HG02852 (cell line): ENCODE results near the gene PRDM15.

Experiments
- ATAC-seq: cut with Tn5 transposase; IDR thresholded peaks from one replicate; pipeline ENCODE4 v1.9.1; 2021; ENCODE audit warnings: mild to moderate bottlenecking, moderate library complexity; ENCODE audit not compliant: unreplicated experiment

The PRDM15 gene

DNA sequence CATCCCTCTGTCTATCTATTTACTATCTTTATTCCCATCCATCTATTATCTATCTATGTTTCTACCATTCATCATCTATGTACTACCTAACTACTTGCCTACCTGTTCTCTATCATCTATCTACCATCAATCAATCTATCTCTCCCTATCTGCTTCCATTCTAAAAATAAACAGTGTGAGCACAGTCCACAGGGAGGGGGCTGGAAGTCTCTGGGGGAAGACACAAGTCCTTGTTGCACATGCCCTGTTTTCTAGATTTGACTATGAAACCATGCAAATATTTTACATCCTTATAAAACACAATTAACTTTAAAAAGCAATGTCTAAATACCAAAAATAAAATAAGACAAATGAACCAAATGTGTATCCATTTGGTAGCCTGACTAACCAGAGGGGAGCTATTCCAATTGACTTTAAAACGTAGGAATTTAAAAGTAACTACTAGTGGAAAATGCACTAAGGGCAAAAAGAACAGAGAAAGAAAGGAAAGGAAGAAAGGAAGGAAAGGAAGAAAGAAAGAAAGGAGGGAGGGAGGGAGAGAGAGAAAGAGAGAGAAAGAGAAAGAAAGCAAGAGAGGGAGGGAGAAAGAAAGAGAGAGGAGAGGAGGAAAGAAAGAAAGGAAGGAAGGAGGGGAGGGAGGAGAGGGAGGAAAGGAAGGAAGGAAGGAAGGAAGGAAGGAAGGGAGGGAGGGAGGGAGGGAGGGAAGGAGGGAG, 98.7 kb downstream of the PRDM15 start:
- ATAC-seq = no peak

DNA sequence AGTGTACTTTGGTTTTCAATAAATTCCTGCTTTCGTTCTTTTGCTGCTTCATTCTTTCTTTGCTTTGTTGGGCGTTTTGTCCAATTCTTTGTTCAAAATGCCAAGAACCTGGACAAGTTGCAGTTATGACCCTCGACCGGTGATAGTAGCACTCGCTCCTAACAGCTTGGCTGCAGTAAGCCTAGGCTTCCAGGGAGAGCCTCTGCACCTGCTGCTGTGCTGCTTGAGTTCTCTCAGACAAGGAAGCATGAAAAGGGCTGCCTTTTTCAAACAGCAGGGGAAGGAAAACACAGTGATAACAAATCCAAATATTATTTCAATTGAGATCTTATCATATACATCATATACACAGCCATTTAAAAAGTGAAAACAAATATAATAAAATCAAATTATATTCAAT, 99.5 kb downstream of the PRDM15 start:
- no peak for ATAC-seq

DNA sequence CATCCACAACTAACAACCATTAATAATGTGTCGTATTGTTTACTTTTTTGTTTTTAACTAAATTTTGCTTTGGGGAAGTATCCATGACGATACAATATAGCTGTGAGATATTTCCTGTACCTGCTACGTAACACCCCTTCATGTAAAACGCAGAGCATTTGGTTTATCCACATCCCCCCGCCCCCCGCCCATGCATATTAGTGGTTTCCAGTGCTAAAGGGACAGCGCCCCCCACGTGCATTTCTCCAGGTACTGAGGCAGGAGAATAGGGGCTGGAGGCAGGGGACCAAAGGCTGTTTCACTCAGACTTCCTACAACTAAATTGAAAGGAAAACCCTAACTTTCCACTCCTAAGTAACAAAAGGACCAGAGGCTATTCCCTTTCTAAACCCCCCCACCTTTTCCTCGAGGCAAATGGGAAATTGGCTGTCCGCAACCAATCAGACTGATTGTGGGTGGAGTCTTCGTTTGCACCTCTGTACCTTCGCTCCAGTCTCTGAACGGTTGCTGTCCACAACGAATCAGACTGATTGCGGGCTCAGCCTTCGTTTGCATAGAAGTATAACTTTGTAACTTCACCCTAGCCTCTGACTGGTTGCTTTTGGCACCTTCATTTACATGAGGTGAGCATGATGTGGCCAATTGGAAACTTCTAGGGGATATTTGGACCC, 100.1 kb downstream of the PRDM15 start:
- no peak for ATAC-seq

DNA sequence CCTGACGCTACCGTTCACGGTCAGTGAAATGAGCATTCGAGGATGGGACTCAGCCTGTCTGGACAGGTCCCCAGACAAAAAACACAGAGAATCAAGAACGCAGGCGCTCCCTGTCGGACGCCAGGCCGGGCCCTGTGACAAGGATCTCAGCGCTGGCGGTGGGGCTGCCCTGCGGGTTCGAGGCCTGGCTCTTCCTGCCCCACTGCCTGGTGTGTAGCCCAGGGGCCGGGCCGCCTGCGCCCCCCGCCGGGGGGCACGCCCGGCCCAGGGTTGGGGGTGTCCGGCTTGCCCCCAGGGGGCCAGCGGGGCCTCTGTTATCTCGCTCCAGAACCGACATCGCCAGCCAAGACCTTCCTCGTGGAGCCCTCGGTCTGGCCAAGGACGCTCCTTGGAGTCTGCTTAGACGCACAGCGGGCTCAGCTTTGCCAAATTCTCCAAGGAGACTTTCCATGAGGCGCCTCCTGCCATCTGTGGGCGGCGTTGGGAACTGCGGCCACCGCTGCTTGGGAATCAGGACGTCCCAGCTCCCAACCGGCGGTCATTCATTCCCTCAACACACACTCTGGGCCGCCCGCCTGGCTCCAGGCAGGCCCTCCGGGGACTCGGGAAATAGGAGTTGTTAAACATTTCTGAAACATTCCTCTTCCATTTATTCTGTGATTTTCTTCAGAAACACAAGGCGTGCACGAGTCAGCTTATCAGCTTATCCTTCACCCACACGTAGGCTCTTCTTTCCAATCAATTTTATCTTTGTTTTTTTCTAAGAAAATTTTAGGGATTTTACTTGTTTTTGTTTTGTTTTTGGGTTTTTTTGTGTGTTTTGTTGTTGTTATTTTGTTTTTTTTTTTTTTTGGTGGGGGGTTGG, 101.0 kb downstream of the PRDM15 start:
- no peak for ATAC-seq

DNA sequence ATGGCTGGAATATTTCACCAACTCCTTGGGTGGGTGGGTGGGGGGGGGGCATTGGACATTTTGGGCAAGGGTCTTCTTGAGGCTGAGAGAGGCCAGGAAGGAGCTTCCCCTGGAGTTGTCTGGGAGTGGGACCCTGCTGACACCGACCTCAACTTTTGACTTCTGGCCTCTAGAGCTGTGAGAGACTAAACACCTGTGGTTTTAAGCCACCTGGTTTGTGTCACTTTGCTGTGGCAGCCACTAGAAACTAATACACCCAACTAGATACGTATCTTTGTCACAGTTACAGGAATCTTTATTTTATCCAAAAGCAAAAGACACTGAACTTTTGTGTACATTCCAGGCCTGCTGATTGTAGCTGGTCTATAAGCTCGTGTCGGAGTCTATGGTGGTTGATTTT, 102.4 kb downstream of the PRDM15 start:
- no peak for ATAC-seq

DNA sequence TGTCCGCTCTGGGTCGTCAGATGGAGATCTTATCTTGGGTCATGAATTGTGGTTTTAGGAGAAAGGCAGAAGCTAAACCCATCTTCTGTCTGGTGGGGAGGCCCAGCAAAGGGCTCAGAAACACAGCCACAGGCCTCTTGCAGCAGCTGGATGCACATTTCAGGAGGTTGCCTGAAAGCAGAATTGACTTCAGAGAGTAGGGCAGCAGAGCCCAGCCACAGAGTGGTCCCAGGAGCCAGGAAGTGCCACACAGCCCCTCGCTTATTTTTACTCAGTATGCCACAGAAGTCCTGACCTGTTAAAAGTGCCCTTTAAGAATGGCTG, 104.0 kb downstream of the PRDM15 start:
- no peak for ATAC-seq

DNA sequence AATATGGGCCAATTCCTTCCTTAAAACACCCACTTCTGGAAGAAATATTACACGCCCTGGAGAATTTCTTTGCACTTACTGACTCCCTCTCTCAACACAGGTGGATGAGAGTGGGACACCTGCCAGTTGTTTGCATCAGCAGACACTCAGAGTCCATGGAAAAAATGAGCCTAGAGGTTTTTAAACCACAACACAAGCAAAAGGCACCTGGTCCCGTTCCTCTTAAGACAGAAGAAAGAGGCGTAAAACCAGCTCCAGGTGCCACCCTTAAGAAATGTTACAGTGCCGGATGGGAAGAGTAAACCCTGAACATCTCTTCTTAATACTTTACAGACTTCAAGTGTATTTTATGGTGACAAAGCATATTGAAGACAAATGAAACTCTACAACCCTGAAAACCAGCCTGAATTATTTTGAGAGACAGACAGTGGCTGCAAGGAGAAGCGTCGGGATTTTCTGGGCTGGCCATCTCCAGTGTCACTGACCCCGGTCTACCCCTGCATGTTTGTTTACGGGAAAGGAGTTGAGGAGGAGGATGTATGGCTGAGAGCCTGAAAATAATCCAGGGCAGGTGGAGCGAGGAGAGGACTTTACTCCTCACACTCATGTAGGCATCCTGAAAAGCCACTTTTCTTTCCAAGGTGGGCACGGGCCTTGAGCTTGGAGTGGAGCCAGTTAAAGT, 104.5 kb downstream of the PRDM15 start:
- ATAC-seq = no peak

DNA sequence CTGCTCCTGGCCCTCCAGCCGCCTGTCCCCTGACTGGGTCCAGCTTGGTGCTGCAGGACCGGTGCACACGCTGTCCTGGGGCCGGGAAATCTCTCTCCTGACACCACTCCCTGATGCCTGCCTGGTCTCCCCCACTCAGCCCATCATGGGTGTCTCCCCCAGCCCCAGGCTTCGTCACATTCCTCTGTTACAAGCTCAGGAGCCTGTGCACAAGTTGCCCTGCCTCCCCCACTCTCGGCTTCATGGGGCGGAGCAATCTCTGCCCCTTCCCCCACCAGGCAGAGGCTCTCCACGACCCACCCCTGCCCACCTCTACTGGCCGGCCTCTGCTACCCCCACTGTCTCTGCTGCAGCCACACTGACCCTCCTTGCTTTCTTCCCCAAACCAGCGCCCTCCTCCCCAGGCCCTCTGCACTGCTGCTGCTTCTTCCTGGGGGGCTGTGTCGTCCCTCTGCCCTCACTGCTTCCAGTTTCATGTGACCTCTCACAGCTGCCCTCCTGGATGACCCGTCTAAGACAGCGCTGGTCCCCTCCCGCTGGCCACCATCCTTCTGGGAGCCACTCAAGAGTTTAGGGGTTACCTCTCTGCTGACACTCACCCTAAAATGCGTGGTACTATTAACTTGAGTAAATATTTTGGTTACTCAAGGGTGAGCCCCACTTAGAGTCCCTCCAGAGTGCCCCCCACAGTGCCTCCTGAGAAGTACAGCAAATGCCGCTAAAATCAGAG, 106.6 kb downstream of the PRDM15 start:
- no peak for ATAC-seq

DNA sequence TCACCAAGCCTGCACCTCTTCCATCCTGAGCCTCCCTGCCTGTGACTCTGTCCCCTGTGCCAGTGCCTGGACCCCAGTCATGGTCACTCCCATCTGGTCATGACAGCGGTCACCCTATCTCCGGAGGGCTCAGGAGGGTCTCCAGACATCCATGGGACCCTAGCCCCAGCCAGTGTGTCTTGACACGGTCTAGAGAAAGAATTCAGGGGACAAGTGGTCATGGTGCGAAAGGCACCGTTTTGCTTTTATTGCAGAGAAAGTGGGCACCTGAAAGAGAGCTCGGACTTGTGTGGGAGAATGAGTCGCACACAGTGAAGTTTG, 107.6 kb downstream of the PRDM15 start:
- ATAC-seq = no peak

DNA sequence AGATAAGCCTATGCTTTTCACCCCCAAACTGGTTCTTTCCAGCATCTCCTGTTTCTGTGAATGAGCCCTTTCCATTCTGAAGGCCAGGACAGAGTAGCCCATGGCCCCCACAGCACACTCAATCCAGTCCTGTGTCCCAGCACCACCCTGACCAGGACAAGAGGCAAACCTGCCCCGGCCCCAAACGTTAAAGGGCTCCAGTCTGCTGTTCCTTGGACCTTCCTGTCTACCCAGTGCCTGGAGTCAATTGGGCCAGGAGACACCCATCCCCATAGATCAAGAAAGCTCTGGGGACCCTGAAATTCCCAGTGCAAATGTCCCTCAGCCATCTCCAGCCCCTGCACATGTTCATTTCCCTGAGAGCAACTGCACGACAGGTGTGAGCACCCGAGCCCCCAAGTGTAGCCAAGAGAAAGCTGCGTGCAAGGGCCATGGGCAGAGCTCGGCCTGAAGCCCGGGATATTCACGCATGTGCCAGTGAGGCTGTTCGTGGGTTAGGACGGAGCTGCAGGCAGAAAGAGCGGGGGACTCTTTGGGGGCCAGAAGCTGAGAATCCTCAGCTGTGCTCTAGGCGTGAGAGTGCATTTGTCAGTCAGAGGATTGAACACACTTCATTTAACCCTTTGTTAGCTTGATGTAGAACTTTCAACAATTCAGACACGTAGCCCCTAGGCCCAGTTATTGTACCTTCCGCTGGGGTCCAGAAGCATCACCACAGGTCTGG, 108.1 kb downstream of the PRDM15 start:
- no peak for ATAC-seq

DNA sequence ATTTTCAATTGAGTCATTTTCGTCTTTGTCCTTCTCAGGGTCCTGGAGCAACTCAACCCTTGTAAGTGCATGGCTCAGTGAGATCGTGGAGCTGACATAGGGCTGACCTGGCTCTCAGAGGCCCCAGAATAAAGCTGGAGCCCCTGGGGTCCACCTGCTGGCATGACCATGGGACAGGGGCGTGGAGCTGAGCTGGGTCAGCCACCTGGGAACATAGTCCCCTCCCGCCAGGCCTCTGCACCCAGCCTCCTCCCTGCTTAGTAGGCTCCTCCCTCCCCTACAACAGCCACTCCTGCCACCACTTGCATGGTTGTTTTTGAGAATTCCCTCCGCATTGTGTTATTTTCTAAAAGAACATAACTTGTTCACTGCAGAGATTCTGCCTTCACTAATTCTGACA, 109.2 kb downstream of the PRDM15 start:
- no peak for ATAC-seq

DNA sequence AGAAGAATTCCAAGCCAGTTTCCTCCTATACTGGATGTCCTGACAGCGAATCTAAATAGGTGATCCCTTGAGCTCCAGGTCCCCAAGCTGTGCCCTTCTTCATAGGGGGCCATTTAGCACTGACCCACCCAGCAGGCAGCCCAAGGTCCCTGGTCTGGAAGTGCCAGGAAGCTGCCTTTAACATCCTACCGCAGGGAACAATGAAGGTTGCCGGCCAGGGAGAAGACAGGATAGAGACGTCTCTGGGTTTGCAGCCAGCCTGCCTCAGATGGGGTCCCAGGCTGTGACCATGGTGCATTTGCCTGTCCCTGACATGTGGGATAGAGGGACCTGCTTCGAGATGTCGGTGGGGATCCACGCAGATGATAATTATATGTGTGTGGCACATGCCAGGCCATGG, 109.6 kb downstream of the PRDM15 start:
- ATAC-seq = no peak

DNA sequence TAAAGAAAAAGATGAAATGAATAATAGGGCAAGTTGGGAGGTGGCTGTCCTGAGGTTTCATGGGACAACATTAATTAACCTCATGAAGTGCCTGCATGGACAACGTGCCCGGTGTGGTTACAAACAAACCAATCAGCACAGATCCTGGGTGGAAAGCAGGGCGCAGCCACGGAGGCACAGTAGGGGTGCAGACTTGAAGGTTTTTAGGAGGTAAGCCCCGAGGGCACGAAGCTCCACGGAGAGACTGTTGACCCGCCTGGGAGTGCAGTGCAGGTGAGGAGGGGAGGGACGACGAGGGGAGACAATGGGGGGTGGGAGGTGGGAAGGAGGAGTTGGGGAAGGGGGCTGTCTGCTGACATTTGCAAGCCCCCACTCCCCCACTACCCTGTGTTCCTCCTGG, 110.0 kb downstream of the PRDM15 start:
- ATAC-seq = no peak

DNA sequence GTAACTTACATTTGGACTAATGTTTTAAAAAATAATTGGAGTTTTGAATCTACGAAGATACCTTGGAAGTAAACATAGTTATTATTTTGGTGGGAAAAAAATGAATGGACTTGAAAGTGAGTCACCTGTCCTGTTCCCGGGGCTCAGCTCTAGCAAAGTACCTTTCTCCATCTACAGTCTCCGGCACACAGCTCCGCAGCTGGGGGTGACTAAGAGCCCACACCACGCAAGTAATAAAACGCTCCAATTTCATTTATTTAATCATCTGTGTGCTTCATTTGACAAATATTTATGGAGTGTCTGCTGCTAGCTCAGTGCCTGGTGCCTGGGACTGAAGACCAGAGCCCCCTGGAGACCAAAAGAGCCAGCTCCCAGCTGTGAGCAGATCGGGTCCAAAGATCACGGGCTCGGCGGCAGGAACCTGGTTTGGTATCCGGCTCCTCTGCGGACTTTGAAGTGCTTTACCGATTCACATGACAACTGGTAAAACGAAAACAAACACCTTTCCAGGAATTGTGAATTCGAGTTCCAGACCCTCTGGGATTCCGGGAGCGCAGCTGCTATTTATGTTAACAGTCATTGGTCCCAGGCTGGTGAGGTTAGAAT, 110.6 kb downstream of the PRDM15 start:
- ATAC-seq = no peak

DNA sequence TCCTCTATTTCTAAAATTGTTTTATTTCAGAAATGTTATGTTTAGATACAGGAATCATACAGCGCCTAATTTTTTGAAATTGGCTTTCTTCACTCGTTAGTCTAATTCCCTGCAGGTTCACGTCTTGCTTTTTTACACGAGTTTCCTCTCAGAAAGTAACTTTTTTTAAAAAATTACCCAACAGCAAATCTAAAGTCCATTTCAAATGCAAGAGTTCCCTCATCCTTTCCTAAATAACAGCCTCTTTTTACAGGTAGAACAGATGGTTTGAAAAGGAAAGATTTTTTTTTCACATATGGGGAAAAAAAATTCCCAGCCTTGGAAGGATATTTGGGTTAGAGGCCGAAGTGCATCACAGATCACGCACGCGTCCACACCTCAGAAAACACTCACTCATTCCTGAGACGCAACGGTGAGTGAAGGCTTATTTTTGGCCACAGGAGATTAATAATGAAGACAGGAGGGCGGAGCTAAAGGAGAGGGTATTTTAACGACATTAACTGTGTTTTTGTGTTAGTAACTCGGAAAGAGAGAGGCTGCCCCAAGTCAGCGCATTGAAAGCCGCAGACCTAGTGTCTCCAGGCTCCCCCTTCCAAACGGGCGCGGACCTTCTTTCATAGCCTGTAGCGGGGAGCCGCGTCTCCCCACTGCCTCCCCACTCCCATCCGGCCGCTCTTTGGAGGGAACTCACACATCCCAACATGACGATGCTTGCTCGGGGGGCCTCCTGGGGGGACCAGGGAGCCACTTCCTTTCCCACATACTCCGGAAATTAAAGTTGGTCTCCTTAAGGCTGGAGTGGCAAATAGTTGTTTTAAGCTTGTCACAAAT, 111.3 kb downstream of the PRDM15 start:
- ATAC-seq = no peak

DNA sequence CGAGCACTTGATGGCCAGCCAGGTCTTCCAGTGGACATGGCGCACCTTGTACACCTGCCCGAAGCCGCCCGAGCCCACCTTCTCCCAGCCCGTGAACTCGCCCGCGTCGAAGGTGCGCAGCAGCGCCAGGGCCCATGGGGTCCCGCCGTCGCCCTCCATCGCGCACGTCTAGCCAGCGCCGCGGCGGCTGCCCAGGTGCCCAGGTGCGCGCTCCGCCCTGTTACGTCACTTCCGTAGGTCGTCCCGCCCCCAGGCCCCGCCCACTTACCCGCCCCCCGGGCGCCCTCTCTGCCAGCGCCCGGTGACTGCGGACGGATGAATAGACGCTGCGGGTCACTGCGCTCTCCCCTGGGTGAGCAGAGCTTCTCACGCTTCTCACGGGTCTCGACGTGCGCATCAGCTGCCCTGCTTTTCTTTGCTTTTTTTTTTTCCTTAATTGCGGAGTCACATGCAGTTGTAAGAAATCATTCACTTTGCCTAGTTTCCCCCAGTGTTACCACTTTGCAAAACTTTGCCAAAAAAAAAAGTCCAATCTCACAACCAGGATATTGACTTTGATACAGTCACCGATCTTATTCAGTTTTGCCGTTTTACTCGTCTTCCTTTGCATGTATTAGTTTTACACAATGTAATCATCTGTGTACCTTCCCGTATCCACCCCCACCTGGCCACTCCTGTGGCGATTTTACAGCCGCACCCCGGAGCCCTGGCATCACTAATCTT, 112.1 kb downstream of the PRDM15 start, which contains the start of gene RIPK4:
Gene RIPK4, minus strand, starts transcription at position 170 of the 723 bp plus-strand sequence. Its CDS starts 11 bp downstream, at position 159.
- ATAC-seq = no peak

DNA sequence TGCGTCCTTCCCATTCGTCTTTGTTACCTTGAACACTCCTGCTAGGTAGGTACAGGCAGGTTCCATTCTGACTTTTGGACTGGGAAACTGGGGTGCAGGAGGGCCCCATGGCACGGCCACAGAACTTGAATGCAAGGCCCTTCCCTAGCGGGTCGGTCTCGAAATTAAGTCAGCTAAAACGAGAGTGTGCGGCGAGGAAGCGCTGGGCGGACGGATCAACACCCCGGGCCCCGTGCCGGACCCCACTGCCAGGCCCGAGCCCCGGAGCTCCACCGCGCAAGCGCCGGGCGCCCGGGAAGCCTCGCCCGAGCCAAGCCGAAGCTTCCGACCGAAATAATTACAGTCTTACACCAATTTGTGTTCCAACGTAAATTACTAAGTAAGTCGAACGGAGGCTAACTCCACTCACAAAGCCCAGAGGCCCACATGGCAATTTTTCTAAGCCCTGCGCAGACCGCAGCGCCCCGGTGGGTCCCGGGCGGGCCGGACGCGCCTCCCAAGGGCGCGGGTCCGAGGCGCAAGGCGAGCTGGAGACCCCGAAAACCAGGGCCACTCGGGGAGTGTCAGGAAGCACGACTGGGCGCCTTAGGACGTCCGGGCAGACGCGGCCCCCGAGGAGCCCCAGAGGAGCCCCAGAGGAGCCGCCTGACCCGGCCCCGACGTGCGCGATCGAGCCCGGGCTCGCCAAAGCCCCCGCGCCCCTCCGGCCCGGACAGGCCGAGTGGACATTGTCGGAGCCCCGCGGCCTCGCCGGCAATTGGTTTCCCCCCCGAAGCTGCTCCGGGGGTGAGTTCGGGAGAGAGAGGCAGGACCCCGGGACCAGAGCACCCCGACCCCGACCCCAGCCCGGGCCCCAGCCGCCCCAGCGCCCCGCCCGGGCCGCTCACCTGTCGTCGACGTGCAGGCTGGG, 112.9 kb downstream of the PRDM15 start:
- no peak for ATAC-seq
